ENCODE data around the gene U2AF2.

- TF ChIP-seq CBX8 (IDR thresholded peaks at IDR 0.05; ENCODE audit: borderline replicate concordance, low read depth, low read length) (no peak), HDAC2 (IDR thresholded peaks at IDR 0.05; ENCODE audit: borderline replicate concordance in 1 of 2, low read depth in 2 of 2, low read length in 2 of 2) (no peak), CTCF (IDR thresholded peaks at IDR 0.05; ENCODE audit: control extremely low read depth in 1 of 3, insufficient read depth in 1 of 3, low read depth in 1 of 3, low read length in 3 of 3) (no peak), YY1 (IDR thresholded peaks at IDR 0.05; ENCODE audit: low read depth, low read length) (no peak), SP1 (IDR thresholded peaks at IDR 0.05; ENCODE audit: low read depth, low read length) (no peak), KDM1A (IDR thresholded peaks at IDR 0.05; ENCODE audit: borderline replicate concordance, low read length) (no peak)
These were observed 47.3 kb downstream of the U2AF2 start for GRCh38 chr19:55702131-55702627.

Measured in H1 (cell line).